SK-N-SH treated with all-trans-retinoic acid at 6 μM for 48 hours (cell line): Measurements from ENCODE around the gene EMSY.

Experiments
- ATAC-seq: fragments of 200-7000 bp; cut with Tn5 transposase; 3 replicates; pipeline ENCODE4 v1.9.1; 2020; ENCODE audit warnings: mild to moderate bottlenecking, moderate library complexity
- ARNTL ChIP-seq: fragments of 450-650 bp; formaldehyde crosslinking; IDR thresholded peaks from 2 replicates; pipeline ENCODE4 v1.5.0; 2020; ENCODE audit warnings: low read depth, mild to moderate bottlenecking, moderate library complexity, borderline replicate concordance
- BACH2 ChIP-seq: fragments of 250-450 bp; sonication (Bioruptor Pico); IDR thresholded peaks from 2 replicates; pipeline ENCODE4 v1.9.0; 2021; ENCODE audit warnings: mild to moderate bottlenecking, borderline replicate concordance
- CREB5 ChIP-seq: fragments of 250-450 bp; sonication (Bioruptor Pico); IDR thresholded peaks from 2 replicates; pipeline ENCODE4 v1.5.1; 2020; ENCODE audit warnings: low read depth, mild to moderate bottlenecking, moderate library complexity
- CSDC2 ChIP-seq: fragments of 250-450 bp; sonication (Bioruptor Pico); IDR thresholded peaks from 2 replicates; pipeline ENCODE4 v1.5.0; 2020; ENCODE audit warnings: mild to moderate bottlenecking, moderate library complexity
- CSRNP3 ChIP-seq: fragments of 250-450 bp; sonication (Bioruptor Pico); IDR thresholded peaks from 2 replicates; pipeline ENCODE4 v1.5.1; 2021; ENCODE audit warnings: mild to moderate bottlenecking, moderate library complexity
- ESRRG ChIP-seq: fragments of 250-450 bp; sonication (Bioruptor Pico); IDR thresholded peaks from 2 replicates; pipeline ENCODE4 v1.6.1; 2021; ENCODE audit warnings: mild to moderate bottlenecking
- GLIS3 ChIP-seq: fragments of 250-450 bp; sonication (Bioruptor Pico); IDR thresholded peaks from 2 replicates; pipeline ENCODE4 v1.5.0; 2020; ENCODE audit warnings: mild to moderate bottlenecking, moderate library complexity
- ISL1 ChIP-seq: fragments of 250-450 bp; sonication (Bioruptor Pico); IDR thresholded peaks from 2 replicates; pipeline ENCODE4 v2.1.2; 2022; ENCODE audit warnings: mild to moderate bottlenecking, moderate library complexity
- OSR1 ChIP-seq: fragments of 250-450 bp; sonication (Bioruptor Pico); IDR thresholded peaks from 2 replicates; pipeline ENCODE4 v1.8.0; 2022; ENCODE audit warnings: moderate library complexity, mild to moderate bottlenecking, inconsistent platforms
- PATZ1 ChIP-seq: fragments of 250-450 bp; sonication (Bioruptor Pico); IDR thresholded peaks from 2 replicates; pipeline ENCODE4 v1.8.0; 2020; ENCODE audit warnings: mild to moderate bottlenecking, moderate library complexity, borderline replicate concordance
- POU6F1 ChIP-seq: fragments of 250-450 bp; sonication (Bioruptor Pico); IDR thresholded peaks from 2 replicates; pipeline ENCODE4 v1.8.0; 2021; ENCODE audit warnings: low read depth, mild to moderate bottlenecking, moderate library complexity, borderline replicate concordance
- PPARA ChIP-seq: fragments of 250-450 bp; sonication (Bioruptor Pico); IDR thresholded peaks from 2 replicates; pipeline ENCODE4 v1.5.0; 2020; ENCODE audit warnings: mild to moderate bottlenecking, borderline replicate concordance
- RARB ChIP-seq: fragments of 250-450 bp; sonication (Bioruptor Pico); IDR thresholded peaks from 2 replicates; pipeline ENCODE4 v1.8.0; 2021; ENCODE audit warnings: mild to moderate bottlenecking, moderate library complexity
- SNAI2 ChIP-seq: fragments of 250-450 bp; sonication (Bioruptor Pico); IDR thresholded peaks from 2 replicates; pipeline ENCODE4 v1.5.0; 2020; ENCODE audit warnings: mild to moderate bottlenecking, moderate library complexity
- TCF4 ChIP-seq: fragments of 250-450 bp; sonication (Bioruptor Pico); IDR thresholded peaks from 2 replicates; pipeline ENCODE4 v1.8.0; 2021; ENCODE audit warnings: mild to moderate bottlenecking, moderate library complexity, borderline replicate concordance
- TOX ChIP-seq: fragments of 250-450 bp; sonication (Bioruptor Pico); IDR thresholded peaks from 2 replicates; pipeline ENCODE4 v1.8.0; 2021; ENCODE audit warnings: mild to moderate bottlenecking, moderate library complexity, borderline replicate concordance
- ZC3H10 ChIP-seq: fragments of 250-450 bp; sonication (Bioruptor Pico); IDR thresholded peaks from 2 replicates; pipeline ENCODE4 v1.5.1; 2021; ENCODE audit warnings: mild to moderate bottlenecking, moderate library complexity
- ZFP3 ChIP-seq: fragments of 250-450 bp; sonication (Bioruptor Pico); IDR thresholded peaks from 2 replicates; pipeline ENCODE4 v1.5.0; 2020; ENCODE audit warnings: mild to moderate bottlenecking, moderate library complexity
- ZFP30 ChIP-seq: fragments of 450-650 bp; formaldehyde crosslinking; IDR thresholded peaks from 2 replicates; pipeline ENCODE4 v1.5.0; 2022; ENCODE audit warnings: mild to moderate bottlenecking, moderate library complexity
- ZNF70 ChIP-seq: fragments of 450-650 bp; formaldehyde crosslinking; IDR thresholded peaks from 2 replicates; pipeline ENCODE4 v1.5.0; 2020; ENCODE audit warnings: mild to moderate bottlenecking, moderate library complexity
- TF ChIP-seq, protein P1 (sequence below): fragments of 250-450 bp; sonication (Bioruptor Pico); IDR thresholded peaks from 2 replicates; pipeline ENCODE4 v1.5.0; 2020; ENCODE audit warnings: mild to moderate bottlenecking, moderate library complexity

EMSY gene

DNA sequence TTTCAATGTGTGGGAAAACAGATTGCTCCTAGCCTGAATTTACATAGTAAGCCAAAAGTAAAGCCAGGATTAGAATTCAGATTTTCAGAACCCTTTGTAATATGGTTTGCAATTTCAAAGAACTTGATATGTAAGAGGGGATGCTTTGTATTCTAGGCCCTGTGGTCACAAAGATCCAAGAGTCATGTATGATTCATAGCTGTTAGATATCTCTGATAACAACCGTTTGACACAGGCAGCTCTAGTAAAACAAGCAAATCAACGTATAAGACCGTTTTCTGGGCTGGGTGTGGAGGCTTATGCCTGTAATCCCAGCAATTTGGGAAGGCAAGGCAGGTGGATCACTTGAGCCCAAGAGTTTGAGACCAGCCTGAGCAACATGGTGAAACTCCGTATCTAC, 79.6 kb downstream of the EMSY start:
- ATAC-seq, result no peak
- TF ChIP-seq TOX (no peak), TCF4 (CRISPR knock-in tag) (no peak), BACH2 (no peak), CREB5 (CRISPR knock-in tag) (no peak), ZNF70 (CRISPR knock-in tag) (no peak), ISL1 (CRISPR knock-in tag) (no peak), ZC3H10 (CRISPR knock-in tag) (no peak), ZFP3 (CRISPR knock-in tag) (no peak), POU6F1 (CRISPR knock-in tag) (no peak), PPARA (CRISPR knock-in tag) (no peak), CSDC2 (CRISPR knock-in tag) (no peak), GLIS3 (CRISPR knock-in tag) (no peak), CSRNP3 (CRISPR knock-in tag) (no peak), OSR1 (CRISPR knock-in tag) (no peak)
- TF ChIP-seq, protein P1, sequence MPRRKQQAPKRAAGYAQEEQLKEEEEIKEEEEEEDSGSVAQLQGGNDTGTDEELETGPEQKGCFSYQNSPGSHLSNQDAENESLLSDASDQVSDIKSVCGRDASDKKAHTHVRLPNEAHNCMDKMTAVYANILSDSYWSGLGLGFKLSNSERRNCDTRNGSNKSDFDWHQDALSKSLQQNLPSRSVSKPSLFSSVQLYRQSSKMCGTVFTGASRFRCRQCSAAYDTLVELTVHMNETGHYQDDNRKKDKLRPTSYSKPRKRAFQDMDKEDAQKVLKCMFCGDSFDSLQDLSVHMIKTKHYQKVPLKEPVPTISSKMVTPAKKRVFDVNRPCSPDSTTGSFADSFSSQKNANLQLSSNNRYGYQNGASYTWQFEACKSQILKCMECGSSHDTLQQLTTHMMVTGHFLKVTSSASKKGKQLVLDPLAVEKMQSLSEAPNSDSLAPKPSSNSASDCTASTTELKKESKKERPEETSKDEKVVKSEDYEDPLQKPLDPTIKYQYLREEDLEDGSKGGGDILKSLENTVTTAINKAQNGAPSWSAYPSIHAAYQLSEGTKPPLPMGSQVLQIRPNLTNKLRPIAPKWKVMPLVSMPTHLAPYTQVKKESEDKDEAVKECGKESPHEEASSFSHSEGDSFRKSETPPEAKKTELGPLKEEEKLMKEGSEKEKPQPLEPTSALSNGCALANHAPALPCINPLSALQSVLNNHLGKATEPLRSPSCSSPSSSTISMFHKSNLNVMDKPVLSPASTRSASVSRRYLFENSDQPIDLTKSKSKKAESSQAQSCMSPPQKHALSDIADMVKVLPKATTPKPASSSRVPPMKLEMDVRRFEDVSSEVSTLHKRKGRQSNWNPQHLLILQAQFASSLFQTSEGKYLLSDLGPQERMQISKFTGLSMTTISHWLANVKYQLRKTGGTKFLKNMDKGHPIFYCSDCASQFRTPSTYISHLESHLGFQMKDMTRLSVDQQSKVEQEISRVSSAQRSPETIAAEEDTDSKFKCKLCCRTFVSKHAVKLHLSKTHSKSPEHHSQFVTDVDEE, result no peak

DNA sequence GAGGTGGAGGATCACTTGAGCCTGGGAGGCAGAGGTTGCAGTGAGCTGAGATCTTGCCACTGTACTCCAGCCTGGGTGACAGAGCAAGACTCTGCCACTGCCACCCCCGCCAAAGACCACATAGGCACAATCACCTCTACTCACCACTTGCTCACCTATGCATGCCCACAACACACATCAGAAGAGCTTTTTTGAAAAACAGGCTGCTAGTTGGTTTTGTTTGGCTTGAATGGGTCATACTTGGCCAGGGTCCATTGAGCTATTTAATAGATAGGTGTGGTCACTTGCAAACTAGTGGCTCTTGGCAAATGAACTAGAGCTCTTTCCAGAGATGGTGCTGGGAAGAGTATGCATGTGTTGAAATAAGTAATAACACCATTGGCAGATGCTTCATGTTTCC, 80.1 kb downstream of the EMSY start:
- no peak for ATAC-seq
- no peak for TF ChIP-seq SNAI2 (CRISPR knock-in tag)
- TF ChIP-seq POU6F1 (CRISPR knock-in tag), result no peak
- no peak for TF ChIP-seq ZFP30 (CRISPR knock-in tag)
- TF ChIP-seq OSR1 (CRISPR knock-in tag), result no peak

DNA sequence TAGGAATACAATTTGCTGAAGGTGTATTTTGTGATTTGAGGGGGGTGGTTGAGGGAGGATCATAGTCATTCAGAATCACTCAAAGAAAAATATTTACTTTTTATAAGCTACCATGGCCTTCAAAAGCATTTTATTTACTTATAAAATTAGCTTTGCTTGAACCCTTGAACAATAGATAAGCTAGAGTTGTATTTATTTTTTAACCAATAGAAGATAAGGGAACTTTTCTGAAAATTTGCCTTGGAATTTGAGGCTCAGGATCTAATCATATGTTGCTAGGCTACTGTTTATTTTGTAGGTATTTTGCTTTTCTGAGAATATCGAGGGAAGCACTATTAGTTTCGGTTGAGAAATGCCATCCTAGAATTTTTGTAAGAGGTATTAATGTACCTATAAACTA, 82.1 kb downstream of the EMSY start:
- no peak for ATAC-seq
- TF ChIP-seq RARB (CRISPR knock-in tag) (no peak), ISL1 (CRISPR knock-in tag) (no peak), CREB5 (CRISPR knock-in tag) (no peak), ARNTL (CRISPR knock-in tag) (no peak), PATZ1 (no peak), PPARA (CRISPR knock-in tag) (no peak), POU6F1 (CRISPR knock-in tag) (no peak), TOX (no peak), BACH2 (no peak), CSDC2 (CRISPR knock-in tag) (no peak), ZFP3 (CRISPR knock-in tag) (no peak), OSR1 (CRISPR knock-in tag) (no peak), SNAI2 (CRISPR knock-in tag) (no peak), TCF4 (CRISPR knock-in tag) (no peak), ESRRG (CRISPR knock-in tag) (no peak)
